Measurements from ENCODE around the gene SEMA3D. TPM values are rescaled to one million over a fixed set of nuclear protein-coding genes. Genes with fewer than 3 reads are reported as not detected.

The SEMA3D gene
- total and polyA plus RNA-seq, 4 donors, result 0.53 to 49.0 (median 2.6) TPM

- H3K9me3 ChIP-seq (ENCODE audit: control insufficient read depth in 4 of 4, insufficient read depth in 3 of 4, low read length in 3 of 4), result no peaks in the 10 kb centered on the region
- 93 to 95% methylated on average over 3 of the region's 3 CpGs for WGBS, 2 donors
- H3K4me1 ChIP-seq (ENCODE audit: control insufficient read depth in 5 of 5, insufficient read depth in 5 of 5, low read length in 5 of 5), result no peaks in the 10 kb centered on the region
- no peak for TF ChIP-seq CTCF (IDR thresholded peaks at IDR 0.05; ENCODE audit: control extremely low read depth, extremely low read depth)
- H3K27me3 ChIP-seq (ENCODE audit: control insufficient read depth in 3 of 3, insufficient read depth in 3 of 3, low read length in 2 of 3), result no peaks in the 10 kb centered on the region
- H3K9ac ChIP-seq (ENCODE audit: insufficient read depth in 1 of 2, low read length in 2 of 2), result no peak overlapping the region
- H3K36me3 ChIP-seq (ENCODE audit: control insufficient read depth in 4 of 4, insufficient read depth in 4 of 4, low read length in 4 of 4), result peaks cover 0 to 14% (median 5%) of the 10 kb centered on the region in 4 donors
- no peak overlapping the region for H3K27ac ChIP-seq (ENCODE audit: low read depth in 1 of 2, low read length in 1 of 2)
- no peak for ATAC-seq (ENCODE audit: insufficient read depth, low FRiP score)
- no peak overlapping the region for H3K4me3 ChIP-seq
- DNase-seq, result no peak
Observed at GRCh38 chr7:85119934-85120333, 66.9 kb downstream of the SEMA3D start.

- TF ChIP-seq CTCF (IDR thresholded peaks at IDR 0.05; ENCODE audit: control extremely low read depth, extremely low read depth), result no peak
- Histone ChIP-seq H3K9me3 (ENCODE audit: control insufficient read depth in 4 of 4, insufficient read depth in 3 of 4, low read length in 3 of 4) (no peaks in the 10 kb centered on the region), H3K4me1 (ENCODE audit: control insufficient read depth in 5 of 5, insufficient read depth in 5 of 5, low read length in 5 of 5) (no peaks in the 10 kb centered on the region), H3K9ac (ENCODE audit: insufficient read depth in 1 of 2, low read length in 2 of 2) (no peak overlapping the region), H3K27me3 (ENCODE audit: control insufficient read depth in 3 of 3, insufficient read depth in 3 of 3, low read length in 2 of 3) (no peaks in the 10 kb centered on the region), H3K27ac (ENCODE audit: low read depth in 1 of 2, low read length in 1 of 2) (no peak overlapping the region), H3K4me3 (no peak overlapping the region), H3K36me3 (ENCODE audit: control insufficient read depth in 4 of 4, insufficient read depth in 4 of 4, low read length in 4 of 4) (peaks cover 0 to 14% (median 5%) of the 10 kb centered on the region in 4 donors)
- ATAC-seq (ENCODE audit: insufficient read depth, low FRiP score) (no peak), DNase-seq (no peak)
Observed at GRCh38 chr7:85115862-85116261, 71.0 kb downstream of the SEMA3D start.

- H3K4me1 ChIP-seq (ENCODE audit: control insufficient read depth in 5 of 5, insufficient read depth in 5 of 5, low read length in 5 of 5), result no peaks in the 10 kb centered on the region
- DNase-seq, result no peak
- no peaks in the 10 kb centered on the region for H3K27me3 ChIP-seq (ENCODE audit: control insufficient read depth in 3 of 3, insufficient read depth in 3 of 3, low read length in 2 of 3)
- no peaks in the 10 kb centered on the region for H3K9me3 ChIP-seq (ENCODE audit: control insufficient read depth in 4 of 4, insufficient read depth in 3 of 4, low read length in 3 of 4)
- H3K27ac ChIP-seq (ENCODE audit: low read depth in 1 of 2, low read length in 1 of 2), result no peak overlapping the region
- no peak for ATAC-seq (ENCODE audit: insufficient read depth, low FRiP score)
- no peak overlapping the region for H3K4me3 ChIP-seq
- TF ChIP-seq CTCF (IDR thresholded peaks at IDR 0.05; ENCODE audit: control extremely low read depth, extremely low read depth), result no peak
- peaks cover 0 to 13% (median 5%) of the 10 kb centered on the region in 4 donors for H3K36me3 ChIP-seq (ENCODE audit: control insufficient read depth in 4 of 4, insufficient read depth in 4 of 4, low read length in 4 of 4)
- no peak overlapping the region for H3K9ac ChIP-seq (ENCODE audit: insufficient read depth in 1 of 2, low read length in 2 of 2)
- 83 to 87% methylated on average over 2 of the region's 2 CpGs for WGBS, 2 donors
Observed at GRCh38 chr7:85115006-85115405, 71.8 kb downstream of the SEMA3D start.

GRCh38 chr7:85114342-85114741, 72.5 kb downstream of the SEMA3D start:
- WGBS, 2 donors, result 89 to 92% methylated on average over 4 of the region's 4 CpGs
- no peak for ATAC-seq (ENCODE audit: insufficient read depth, low FRiP score)
- no peaks in the 10 kb centered on the region for H3K4me1 ChIP-seq (ENCODE audit: control insufficient read depth in 5 of 5, insufficient read depth in 5 of 5, low read length in 5 of 5)
- H3K27ac ChIP-seq (ENCODE audit: low read depth in 1 of 2, low read length in 1 of 2), result no peak overlapping the region
- H3K27me3 ChIP-seq (ENCODE audit: control insufficient read depth in 3 of 3, insufficient read depth in 3 of 3, low read length in 2 of 3), result no peaks in the 10 kb centered on the region
- no peak overlapping the region for H3K9ac ChIP-seq (ENCODE audit: insufficient read depth in 1 of 2, low read length in 2 of 2)
- no peak for TF ChIP-seq CTCF (IDR thresholded peaks at IDR 0.05; ENCODE audit: control extremely low read depth, extremely low read depth)
- H3K9me3 ChIP-seq (ENCODE audit: control insufficient read depth in 4 of 4, insufficient read depth in 3 of 4, low read length in 3 of 4), result no peaks in the 10 kb centered on the region
- DNase-seq, result no peak
- peaks cover 0 to 7% (median 2%) of the 10 kb centered on the region in 4 donors for H3K36me3 ChIP-seq (ENCODE audit: control insufficient read depth in 4 of 4, insufficient read depth in 4 of 4, low read length in 4 of 4)
- no peak overlapping the region for H3K4me3 ChIP-seq
